ENCODE results near the gene CD99L2. TPM values are rescaled to one million over a fixed set of nuclear protein-coding genes. Genes with fewer than 3 reads are reported as not detected.

The CD99L2 gene
- total RNA-seq, 1 experiment from 2014 or later, result 7.3 TPM

- no peak for DNase-seq
- no peak overlapping the region for H3K9ac ChIP-seq (ENCODE audit: extremely low read depth, insufficient read length, low read length)
- H3T11ph ChIP-seq (ENCODE audit: low read length), result no peak overlapping the region
- Mint-ChIP-seq H3K9me3 (peaks cover 59 to 70% of the 10 kb centered on the region in 2 experiments), H3K27me3 (ENCODE audit: low read depth) (no peaks in the 10 kb centered on the region; the same call in none of the 2 replicates), H3K4me3 (peak overlapping the region in 1 of 2 experiments; percentile 44; a peak in 1 of 5 replicates), H3K4me1 (peaks cover 30 to 31% of the 10 kb centered on the region in 2 experiments), H3K27ac (0 out of 7 replicates have a peak overlapping the region, but pooled peaks of 1 of the 3 experiments have one; percentile 59), H3K36me3 (ENCODE audit: insufficient read depth in 1 of 3, low read depth in 3 of 3) (peaks cover 3 to 9% (median 6%) of the 10 kb centered on the region in 3 experiments; a peak in 6 of 7 replicates)
- peaks cover 13% of the 10 kb centered on the region; the same call in 1 of the 2 replicates for H3K4me1 ChIP-seq (ENCODE audit: insufficient read depth, low read length)
- H3K23me2 ChIP-seq (ENCODE audit: insufficient read length, low read depth, low read length, poor library complexity, severe bottlenecking), result no peaks in the 10 kb centered on the region
- TF ChIP-seq, protein P1, sequence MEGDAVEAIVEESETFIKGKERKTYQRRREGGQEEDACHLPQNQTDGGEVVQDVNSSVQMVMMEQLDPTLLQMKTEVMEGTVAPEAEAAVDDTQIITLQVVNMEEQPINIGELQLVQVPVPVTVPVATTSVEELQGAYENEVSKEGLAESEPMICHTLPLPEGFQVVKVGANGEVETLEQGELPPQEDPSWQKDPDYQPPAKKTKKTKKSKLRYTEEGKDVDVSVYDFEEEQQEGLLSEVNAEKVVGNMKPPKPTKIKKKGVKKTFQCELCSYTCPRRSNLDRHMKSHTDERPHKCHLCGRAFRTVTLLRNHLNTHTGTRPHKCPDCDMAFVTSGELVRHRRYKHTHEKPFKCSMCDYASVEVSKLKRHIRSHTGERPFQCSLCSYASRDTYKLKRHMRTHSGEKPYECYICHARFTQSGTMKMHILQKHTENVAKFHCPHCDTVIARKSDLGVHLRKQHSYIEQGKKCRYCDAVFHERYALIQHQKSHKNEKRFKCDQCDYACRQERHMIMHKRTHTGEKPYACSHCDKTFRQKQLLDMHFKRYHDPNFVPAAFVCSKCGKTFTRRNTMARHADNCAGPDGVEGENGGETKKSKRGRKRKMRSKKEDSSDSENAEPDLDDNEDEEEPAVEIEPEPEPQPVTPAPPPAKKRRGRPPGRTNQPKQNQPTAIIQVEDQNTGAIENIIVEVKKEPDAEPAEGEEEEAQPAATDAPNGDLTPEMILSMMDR (conservative IDR thresholded peaks at IDR 0.05), result no peak
- no peak overlapping the region for H3K18ac ChIP-seq (ENCODE audit: insufficient read length, low read depth, low read length)
- H4K20me1 ChIP-seq (ENCODE audit: control insufficient read depth, insufficient read depth, insufficient read length), result no peaks in the 10 kb centered on the region
- no peak overlapping the region for H4K8ac ChIP-seq (replicated peaks; ENCODE audit: insufficient read length, low read depth, low read length)
- no peaks in the 10 kb centered on the region for H3K79me1 ChIP-seq (ENCODE audit: insufficient read depth, low read depth, low read length, poor library complexity, severe bottlenecking)
- H2BK120ac ChIP-seq (ENCODE audit: low read depth, low read length, poor library complexity, severe bottlenecking), result no peak overlapping the region
- H3K27ac ChIP-seq (ENCODE audit: insufficient read length, low read depth, low read length), result no peak overlapping the region
- peak overlapping the region; percentile 13; the same call in 1 of the 2 replicates for H3K14ac ChIP-seq (ENCODE audit: insufficient read depth, low read length)
- H2BK20ac ChIP-seq (ENCODE audit: low read depth, low read length, poor library complexity, severe bottlenecking), result no peak overlapping the region
- H3K79me2 ChIP-seq (ENCODE audit: insufficient read depth, low read length), result no peaks in the 10 kb centered on the region
- H3K4ac ChIP-seq (ENCODE audit: low read depth, low read length), result no peak overlapping the region
- no peak overlapping the region for H2AFZ ChIP-seq (ENCODE audit: low read length)
- no peak overlapping the region for H4K91ac ChIP-seq (ENCODE audit: insufficient read length, low read depth, low read length)
- H3K23ac ChIP-seq (ENCODE audit: insufficient read length, low read depth, low read length), result no peak overlapping the region
- no peaks in the 10 kb centered on the region; the same call in 1 of the 2 replicates for H3K27me3 ChIP-seq (ENCODE audit: insufficient read depth, low read length)
- H3K56ac ChIP-seq (ENCODE audit: insufficient read length, low read depth, low read length), result no peak overlapping the region
- H2BK15ac ChIP-seq (ENCODE audit: low read depth, low read length), result no peak overlapping the region
- WGBS (ENCODE audit: extremely low coverage, insufficient read length, low lambda C conversion rate), result no CpG with 5 or more reads among the region's 7 CpGs
- H3K9me3 ChIP-seq (ENCODE audit: control insufficient read depth, low read depth, low read length), result no peaks in the 10 kb centered on the region
- no peak overlapping the region for H3K4me2 ChIP-seq (ENCODE audit: insufficient read depth, insufficient read length, low read length)
- H2AK5ac ChIP-seq (ENCODE audit: insufficient read length, low read length), result no peak overlapping the region
- H2BK12ac ChIP-seq (ENCODE audit: insufficient read length, low read depth, low read length), result no peak overlapping the region
- no peak overlapping the region for H4K5ac ChIP-seq (ENCODE audit: insufficient read length, low read depth, low read length)
- no peak overlapping the region for H2BK5ac ChIP-seq (ENCODE audit: insufficient read length, low read length)
Observed at GRCh38 chrX:150935467-150935866, 37.0 kb upstream of the CD99L2 start.
